PC-3 (cell line): ENCODE measurements around the gene HCFC1. TPM values are rescaled to one million over a fixed set of nuclear protein-coding genes. Genes with fewer than 3 reads are reported as not detected.

Experiments used
- ATAC-seq: fragments of 200-7000 bp; cut with Tn5 transposase; 2 replicates; pipeline ENCODE4 v1.9.1; 2020; ENCODE audit warnings: mild to moderate bottlenecking, moderate library complexity
- BruUV-seq: library from RNA; stranded (reverse); fragments of 400-500 nt; replicated peaks from 2 replicates; lab custom pipeline; 2021; lab: Mats Ljungman, UMichigan
- CTCF ChIA-PET: fragments of 300-600 bp; sonication (Branson Sonifier 250); formaldehyde crosslinking; loops from one replicate; lab custom pipeline; 2022; ENCODE audit warnings: antibody characterized with exemption; lab: Charles Lee
- POLR2A ChIA-PET: fragments of 300-600 bp; sonication (Branson Sonifier 250); formaldehyde crosslinking; loops from one replicate; lab custom pipeline; 2022; ENCODE audit warnings: antibody characterized with exemption; ENCODE audit not compliant: unreplicated experiment; lab: Charles Lee
- DNase-seq: peaks from one replicate; pipeline ENCODE4 v3.0.0-alpha.2; 2015
- H2AFZ ChIP-seq: fragments of 300-600 bp; sonication (generic); 2 replicates; pipeline ENCODE4 v1.6.0; 2016; ENCODE audit warnings: antibody characterized with exemption, low read length
- H3F3A ChIP-seq: fragments of 300-600 bp; sonication (generic); one replicate; pipeline ENCODE4 v1.6.0; 2017; ENCODE audit warnings: antibody characterized with exemption, low read length, control low read depth, mild to moderate bottlenecking; ENCODE audit not compliant: unreplicated experiment
- H3K27ac ChIP-seq: fragments of 300-600 bp; sonication (generic); 2 replicates; pipeline ENCODE4 v1.5.1; 2016; ENCODE audit warnings: mild to moderate bottlenecking, low read length
- H3K27me3 ChIP-seq: fragments of 300-600 bp; sonication (generic); 2 replicates; pipeline ENCODE4 v1.6.1; 2016; ENCODE audit warnings: low read length, mixed read lengths
- H3K36me3 ChIP-seq: fragments of 300-600 bp; sonication (generic); 2 replicates; pipeline ENCODE4 v1.6.1; 2016; ENCODE audit warnings: low read depth, mixed run types, low read length, mixed read lengths
- H3K4me1 ChIP-seq: fragments of 300-600 bp; sonication (generic); 2 replicates; pipeline ENCODE4 v1.5.1; 2016; ENCODE audit warnings: low read length; ENCODE audit not compliant: insufficient read depth
- H3K4me2 ChIP-seq: fragments of 300-600 bp; sonication (generic); 2 replicates; pipeline ENCODE4 v1.6.0; 2016; ENCODE audit warnings: low read length
- H3K4me3 ChIP-seq: fragments of 300-600 bp; sonication (generic); 2 replicates; pipeline ENCODE4 v1.5.1; 2016; ENCODE audit warnings: mild to moderate bottlenecking, low read length, mixed read lengths
- H3K79me2 ChIP-seq: fragments of 300-600 bp; sonication (generic); 2 replicates; pipeline ENCODE4 v1.6.1; 2017; ENCODE audit warnings: low read length, mixed read lengths
- H3K9ac ChIP-seq: fragments of 300-600 bp; sonication (generic); 2 replicates; pipeline ENCODE4 v1.6.0; 2016; ENCODE audit warnings: mild to moderate bottlenecking, low read length
- H3K9me2 ChIP-seq: fragments of 300-600 bp; sonication (generic); replicated peaks from 2 replicates; pipeline ENCODE4 v1.6.1; 2016; ENCODE audit warnings: mixed run types, low read length, mixed read lengths
- H3K9me3 ChIP-seq: fragments of 300-600 bp; sonication (generic); 2 replicates; pipeline ENCODE4 v1.6.1; 2016; ENCODE audit warnings: low read length, mixed read lengths
- H4K20me1 ChIP-seq: fragments of 300-600 bp; sonication (generic); 2 replicates; pipeline ENCODE4 v1.6.1; 2016; ENCODE audit warnings: low read length, mixed read lengths
- CTCF ChIP-seq: fragments of 300-600 bp; sonication (generic); conservative IDR thresholded peaks from 2 replicates; pipeline ENCODE4 v1.5.1; 2017; ENCODE audit warnings: antibody characterized with exemption, low read depth, mild to moderate bottlenecking, low read length
- EZH2 ChIP-seq: fragments of 300-600 bp; sonication (generic); IDR thresholded peaks from one replicate; pipeline ENCODE4 v1.6.1; 2017; ENCODE audit warnings: antibody characterized with exemption, mild to moderate bottlenecking, low read length; ENCODE audit not compliant: unreplicated experiment
- EZH2phosphoT487 ChIP-seq: fragments of 300-600 bp; sonication (generic); IDR thresholded peaks from 2 replicates; pipeline ENCODE4 v1.6.1; 2018; ENCODE audit warnings: mild to moderate bottlenecking, antibody characterized with exemption, low read length, borderline replicate concordance
- intact Hi-C: fragments of 100-400 bp; cut with micrococcal nuclease; formaldehyde crosslinking; loops from 2 replicates; pipeline ENCODE4 v1.9.0; 2023
- microRNA-seq: library from miRNA; unstranded; fragments of <30 nt; microRNA quantifications from one replicate; pipeline ENCODE4 v1.1.0, GENCODE V29; 2020; ENCODE audit not compliant: unreplicated experiment
- total RNA-seq: library from RNA; depleted of rRNA; stranded (reverse); fragments of >200 nt; gene quantifications from 2 replicates; pipeline ENCODE4 v1.2.3, GENCODE V29; 2014; rRNA removed

Gene HCFC1
- total RNA-seq, 1 experiment from 2014 or later, result 66.9 TPM

DNA sequence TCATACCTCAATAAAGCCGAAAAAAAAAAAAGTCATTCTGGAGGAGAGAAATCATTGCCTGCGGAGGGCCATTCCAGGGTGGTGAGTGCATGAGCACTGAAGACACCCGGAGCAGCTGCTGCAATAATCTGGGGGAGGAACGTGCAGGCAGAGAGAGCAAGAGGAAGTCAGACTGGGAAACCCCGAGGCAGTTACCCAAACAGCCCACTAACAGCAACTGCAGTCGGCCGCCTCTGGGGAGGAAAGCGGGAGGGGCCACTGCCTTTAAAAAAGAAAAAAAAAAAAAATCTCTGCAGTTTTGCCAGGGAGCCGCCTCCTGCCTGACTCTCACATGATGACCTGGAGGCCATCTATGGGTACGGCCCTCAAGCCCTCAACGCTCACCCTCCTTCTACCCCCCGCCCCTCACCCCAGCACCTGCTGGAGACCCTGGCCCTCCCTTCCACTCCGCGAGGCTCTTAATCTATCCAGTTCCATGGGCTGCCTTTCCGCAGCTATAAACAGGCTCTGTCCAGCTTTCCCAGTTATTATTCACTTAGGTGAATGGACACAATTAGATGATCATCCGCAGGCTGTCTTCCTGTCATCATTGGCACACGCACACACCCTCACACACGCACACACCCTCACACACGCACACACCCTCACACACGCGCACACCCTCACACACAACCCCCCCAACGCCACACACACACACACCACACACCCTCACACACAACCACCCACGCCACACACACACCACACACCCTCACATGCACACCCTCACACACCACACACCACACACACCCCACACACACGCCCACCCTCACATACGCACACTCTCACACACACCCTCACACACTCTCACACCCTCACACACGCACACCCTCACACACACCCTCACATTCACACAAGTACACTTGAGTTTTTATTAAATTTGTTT is 70.5 kb downstream of the HCFC1 start:
- H3K4me2 ChIP-seq, result peak overlapping the region; percentile 64
- ATAC-seq (peak; percentile 73), DNase-seq (peak; percentile 55)
- peak overlapping the region; percentile 45; the same call in 1 of the 2 replicates for H3K4me3 ChIP-seq
- H2AFZ ChIP-seq, result peak overlapping the region; percentile 9; the same call in 1 of the 2 replicates
- no TSS peak for BruUV-seq
- no peak overlapping the region for H3K9ac ChIP-seq
- H3K79me2 ChIP-seq, result no peaks in the 10 kb centered on the region
- no peak for TF ChIP-seq EZH2phosphoT487
- no peak for TF ChIP-seq EZH2
- no peak for TF ChIP-seq CTCF
- POLR2A ChIA-PET, result no interaction called here
- no peaks in the 10 kb centered on the region for H3K9me2 ChIP-seq
- no peak overlapping the region for H3K27ac ChIP-seq
- H3K4me1 ChIP-seq, result peaks cover 9% of the 10 kb centered on the region; the same call in 1 of the 2 replicates
- H3K9me3 ChIP-seq, result no peaks in the 10 kb centered on the region
- intact Hi-C loops, result no loop called here
- no peaks in the 10 kb centered on the region for H3K36me3 ChIP-seq
- no peaks in the 10 kb centered on the region for H3F3A ChIP-seq
- CTCF ChIA-PET, result interaction anchor here (0.6 to 0.7 kb wide), 2 partner anchors 10 to 46 kb away, joined by 5 read pairs; no protein-coding TSS in a partner anchor
- H4K20me1 ChIP-seq, result no peaks in the 10 kb centered on the region
- no peaks in the 10 kb centered on the region for H3K27me3 ChIP-seq

GRCh38 chrX:153897899-153898298 is 73.7 kb downstream of the HCFC1 start:
- DNase-seq, result no peak
- POLR2A ChIA-PET, result no interaction called here
- no peak for ATAC-seq
- no peak overlapping the region for H3K27ac ChIP-seq
- intact Hi-C loops, result no loop called here
- TF ChIP-seq EZH2 (no peak), EZH2phosphoT487 (no peak), CTCF (no peak)
- no TSS peak for BruUV-seq
- CTCF ChIA-PET, result no interaction called here
- H3K9ac ChIP-seq, result no peak overlapping the region
- no peaks in the 10 kb centered on the region for H3K9me2 ChIP-seq
- H2AFZ ChIP-seq, result no peak overlapping the region
- H3K4me1 ChIP-seq, result peaks cover 9% of the 10 kb centered on the region; the same call in 1 of the 2 replicates
- H3K4me2 ChIP-seq, result no peak overlapping the region
- H3K4me3 ChIP-seq, result no peak overlapping the region
- H3K36me3 ChIP-seq, result no peaks in the 10 kb centered on the region
- H3K9me3 ChIP-seq, result no peaks in the 10 kb centered on the region
- no peaks in the 10 kb centered on the region for H4K20me1 ChIP-seq
- no peaks in the 10 kb centered on the region for H3F3A ChIP-seq
- H3K27me3 ChIP-seq, result no peaks in the 10 kb centered on the region
- no peaks in the 10 kb centered on the region for H3K79me2 ChIP-seq

Small RNAs within 50 kb of the gene (microRNA-seq; reads per million reads assigned to microRNA genes)
- gene MIR3202-1 (not detected), gene MIR3202-2 (not detected), gene MIR718 (not detected)

Other genes starting within 250 kb of the HCFC1 start
- 289 and 301 TPM in 2 replicates for gene BCAP31, start 247.4 kb downstream of the HCFC1 start, total RNA-seq
- gene ABCD1, start 247.0 kb downstream of the HCFC1 start, total RNA-seq, result 44.4 and 48.6 TPM in 2 replicates
- 27.3 and 43.5 TPM in 2 replicates for gene PLXNB3, start 207.6 kb downstream of the HCFC1 start, total RNA-seq
- gene SRPK3, start 190.8 kb downstream of the HCFC1 start, total RNA-seq, result 0.40 and 1.5 TPM in 2 replicates
- 88.6 and 104 TPM in 2 replicates for gene IDH3G, start 177.4 kb downstream of the HCFC1 start, total RNA-seq
- 232 and 298 TPM in 2 replicates for gene SSR4, start 177.2 kb downstream of the HCFC1 start, total RNA-seq
- 0.26 and 0.63 TPM in 2 replicates for gene PDZD4, start 141.3 kb downstream of the HCFC1 start, total RNA-seq
- gene L1CAM, start 85.6 kb downstream of the HCFC1 start, total RNA-seq, result 5.2 and 11.2 TPM in 2 replicates
- gene AVPR2, start 67.1 kb downstream of the HCFC1 start, total RNA-seq, result not detected in 2 replicates
- gene ARHGAP4, start 45.6 kb downstream of the HCFC1 start, total RNA-seq, result 4.0 and 4.6 TPM in 2 replicates
- 169 and 172 TPM in 2 replicates for gene NAA10, start 36.8 kb downstream of the HCFC1 start, total RNA-seq
- gene RENBP, start 27.2 kb downstream of the HCFC1 start, total RNA-seq, result 3.7 TPM in 1 of 2 replicates, not detected in the other
- 10.6 and 12.4 TPM in 2 replicates for gene TMEM187, start 936 bp upstream of the HCFC1 start, total RNA-seq
- 366 and 427 TPM in 2 replicates for gene IRAK1, start 48.1 kb upstream of the HCFC1 start, total RNA-seq
- gene MECP2, start 125.9 kb upstream of the HCFC1 start, total RNA-seq, result 40.8 and 47.3 TPM in 2 replicates
- not detected in 2 replicates for gene OPN1LW, start 172.4 kb upstream of the HCFC1 start, total RNA-seq
- gene OPN1MW, start 210.8 kb upstream of the HCFC1 start, total RNA-seq, result not detected in 2 replicates
- gene OPN1MW2, start 247.9 kb upstream of the HCFC1 start, total RNA-seq, result not detected in 2 replicates